IMR-90 (cell line): Measurements from ENCODE around the gene TMEM143.

Experiments used
- CEBPB ChIP-seq: IDR thresholded peaks from 2 replicates; pipeline ENCODE4 v1.6.1; 2012; ENCODE audit warnings: low read depth, low read length, improper control_type of control experiment
- FOS ChIP-seq: fragments of 150-350 bp; IDR thresholded peaks from 2 replicates; pipeline ENCODE4 v1.6.1; 2016; ENCODE audit warnings: low read depth, low read length
- NFE2L2 ChIP-seq: fragments of 150-350 bp; IDR thresholded peaks from 2 replicates; pipeline ENCODE4 v1.6.1; 2016; ENCODE audit warnings: low read depth, mild to moderate bottlenecking, low read length
- POLR2A ChIP-seq: IDR thresholded peaks from 2 replicates; pipeline ENCODE4 v1.6.1; 2012; ENCODE audit warnings: mild to moderate bottlenecking, low read depth, low read length
- RCOR1 ChIP-seq: IDR thresholded peaks from 2 replicates; pipeline ENCODE4 v1.6.1; 2012; ENCODE audit warnings: mild to moderate bottlenecking, low read length, improper control_type of control experiment; ENCODE audit not compliant: insufficient replicate concordance
- RFX5 ChIP-seq: IDR thresholded peaks from 2 replicates; pipeline ENCODE4 v1.8.0; 2012; ENCODE audit warnings: low read depth, mild to moderate bottlenecking, low read length, moderate library complexity
- SMC3 ChIP-seq: fragments of 150-350 bp; IDR thresholded peaks from 2 replicates; pipeline ENCODE4 v1.6.1; 2016; ENCODE audit warnings: low read depth, mild to moderate bottlenecking, antibody characterized with exemption, low read length, moderate library complexity
- TF ChIP-seq, protein P1 (sequence below): conservative IDR thresholded peaks from 2 replicates; pipeline ENCODE4 v1.5.1; 2012; ENCODE audit warnings: mild to moderate bottlenecking, low read depth, low read length, improper control_type of control experiment

DNA sequence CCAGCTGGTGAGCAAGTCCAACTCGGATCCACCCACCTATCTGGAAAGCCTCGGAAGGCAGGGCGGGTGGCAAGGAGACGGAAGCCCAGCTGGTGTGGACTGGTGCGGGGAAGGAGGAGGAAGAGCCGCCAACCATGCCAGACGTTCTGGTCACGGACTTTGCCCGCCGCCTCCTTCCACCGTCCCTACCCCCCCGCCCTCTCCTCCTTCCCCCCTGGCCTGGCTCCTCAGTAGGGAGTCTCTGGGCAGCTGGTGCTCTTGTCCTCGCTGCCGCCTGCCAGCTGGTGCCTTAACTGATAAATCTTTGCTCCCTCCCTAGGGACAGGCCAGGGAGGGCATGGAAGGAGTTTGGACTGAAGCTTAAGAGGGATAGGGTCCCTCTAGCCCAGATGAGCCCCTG is 5.2 kb upstream of the TMEM143 start:
- TF ChIP-seq, protein P1, sequence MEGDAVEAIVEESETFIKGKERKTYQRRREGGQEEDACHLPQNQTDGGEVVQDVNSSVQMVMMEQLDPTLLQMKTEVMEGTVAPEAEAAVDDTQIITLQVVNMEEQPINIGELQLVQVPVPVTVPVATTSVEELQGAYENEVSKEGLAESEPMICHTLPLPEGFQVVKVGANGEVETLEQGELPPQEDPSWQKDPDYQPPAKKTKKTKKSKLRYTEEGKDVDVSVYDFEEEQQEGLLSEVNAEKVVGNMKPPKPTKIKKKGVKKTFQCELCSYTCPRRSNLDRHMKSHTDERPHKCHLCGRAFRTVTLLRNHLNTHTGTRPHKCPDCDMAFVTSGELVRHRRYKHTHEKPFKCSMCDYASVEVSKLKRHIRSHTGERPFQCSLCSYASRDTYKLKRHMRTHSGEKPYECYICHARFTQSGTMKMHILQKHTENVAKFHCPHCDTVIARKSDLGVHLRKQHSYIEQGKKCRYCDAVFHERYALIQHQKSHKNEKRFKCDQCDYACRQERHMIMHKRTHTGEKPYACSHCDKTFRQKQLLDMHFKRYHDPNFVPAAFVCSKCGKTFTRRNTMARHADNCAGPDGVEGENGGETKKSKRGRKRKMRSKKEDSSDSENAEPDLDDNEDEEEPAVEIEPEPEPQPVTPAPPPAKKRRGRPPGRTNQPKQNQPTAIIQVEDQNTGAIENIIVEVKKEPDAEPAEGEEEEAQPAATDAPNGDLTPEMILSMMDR: no peak
- TF ChIP-seq SMC3 (no peak), CEBPB (no peak), NFE2L2 (no peak), POLR2A (no peak), RFX5 (no peak), RCOR1 (no peak), FOS (no peak)
